ENCODE data around the gene CCDC69. TPM values are rescaled to one million over a fixed set of nuclear protein-coding genes. Genes with fewer than 3 reads are reported as not detected.

Gene CCDC69
- total RNA-seq, 4 donors from 2014 or later, result 189 to 307 (median 243) TPM

- TF ChIP-seq CTCF (IDR thresholded peaks at IDR 0.05; ENCODE audit: low read depth), result no peak
These were observed 56.9 kb downstream of the CCDC69 start for GRCh38 chr5:151167022-151167421.

GRCh38 chr5:151164687-151165392, 59.1 kb downstream of the CCDC69 start:
- TF ChIP-seq CTCF (IDR thresholded peaks at IDR 0.05; ENCODE audit: low read depth), result no peak

GRCh38 chr5:151162776-151163175, 61.1 kb downstream of the CCDC69 start:
- no peak for TF ChIP-seq CTCF (IDR thresholded peaks at IDR 0.05; ENCODE audit: low read depth)

GRCh38 chr5:151159649-151160373, 64.1 kb downstream of the CCDC69 start:
- no peak for TF ChIP-seq CTCF (IDR thresholded peaks at IDR 0.05; ENCODE audit: low read depth)

- TF ChIP-seq CTCF (IDR thresholded peaks at IDR 0.05; ENCODE audit: low read depth), result no peak
These were observed 65.6 kb downstream of the CCDC69 start for GRCh38 chr5:151158287-151158661.

- TF ChIP-seq CTCF (IDR thresholded peaks at IDR 0.05; ENCODE audit: low read depth), result no peak
These were observed 66.2 kb downstream of the CCDC69 start, which contains the start of gene ANXA6 for GRCh38 chr5:151157426-151158286. Gene ANXA6 (minus strand): TSS chr5:151157779. CDS start chr5:151147901, 9,878 bp downstream.

Measured in subcutaneous adipose tissue (tissue), 4 donors.